AG10803 (cell line): ENCODE data around the gene CTSA.
A peak's percentile ranks its signal among the peaks of the same experiment; 100 is the strongest.

Source experiments
- DNase-seq: peaks from one replicate; pipeline ENCODE4 v3.0.0; 2010; ENCODE audit warnings: low read depth
- H3K4me3 ChIP-seq: 2 replicates; pipeline ENCODE4 v1.5.1; 2011; ENCODE audit warnings: mild to moderate bottlenecking, low read length, control low read depth
- CTCF ChIP-seq: conservative IDR thresholded peaks from 2 replicates; pipeline ENCODE4 v1.5.1; 2011; ENCODE audit warnings: mild to moderate bottlenecking, low read length, control low read depth, inconsistent platforms

The CTSA gene

GRCh38 chr20:45938727-45939438 lies 47.7 kb downstream of the CTSA start:
- DNase-seq, result no peak
- no peak overlapping the region for H3K4me3 ChIP-seq
- no peak for TF ChIP-seq CTCF

- no peak for TF ChIP-seq CTCF
- DNase-seq, result no peak
- no peak overlapping the region for H3K4me3 ChIP-seq
Observed at GRCh38 chr20:45940053-45940452, 48.9 kb downstream of the CTSA start.

- H3K4me3 ChIP-seq, result no peak overlapping the region
- DNase-seq, result no peak
- no peak for TF ChIP-seq CTCF
Observed at GRCh38 chr20:45940469-45940868, 49.3 kb downstream of the CTSA start.

GRCh38 chr20:45943613-45944012 lies 52.5 kb downstream of the CTSA start:
- TF ChIP-seq CTCF, result no peak
- H3K4me3 ChIP-seq, result no peak overlapping the region
- no peak for DNase-seq

- no peak for TF ChIP-seq CTCF
- peak; percentile 31 for DNase-seq
- H3K4me3 ChIP-seq, result no peak overlapping the region
Observed at GRCh38 chr20:45944151-45944964, 53.2 kb downstream of the CTSA start.

GRCh38 chr20:45944965-45945677 lies 54.0 kb downstream of the CTSA start:
- peak; percentile 17; the same call in 1 of the 2 replicates for TF ChIP-seq CTCF
- H3K4me3 ChIP-seq, result no peak overlapping the region
- DNase-seq, result no peak
